ENCODE results near the gene MAPRE3.

MAPRE3 gene

GRCh38 chr2:26941486-26941885 is 29.0 kb upstream of the MAPRE3 start:
- TF ChIP-seq CTCF (IDR thresholded peaks at IDR 0.05; ENCODE audit: low read depth, low read length): no peak
- no peak for DNase-seq (ENCODE audit: extremely low read depth, low read depth)

- no peak for DNase-seq (ENCODE audit: extremely low read depth, low read depth)
- peak; percentile 67 for TF ChIP-seq CTCF (IDR thresholded peaks at IDR 0.05; ENCODE audit: low read depth, low read length)
Measured at GRCh38 chr2:26942543-26943295, 27.7 kb upstream of the MAPRE3 start.

- TF ChIP-seq CTCF (IDR thresholded peaks at IDR 0.05; ENCODE audit: low read depth, low read length): no peak
- DNase-seq (ENCODE audit: extremely low read depth, low read depth): no peak
Measured at GRCh38 chr2:26945991-26946750, 24.3 kb upstream of the MAPRE3 start.

- no peak for DNase-seq (ENCODE audit: extremely low read depth, low read depth)
- no peak for TF ChIP-seq CTCF (IDR thresholded peaks at IDR 0.05; ENCODE audit: low read depth, low read length)
Measured at GRCh38 chr2:26946841-26947784, 23.3 kb upstream of the MAPRE3 start.

GRCh38 chr2:26948800-26949199 is 21.6 kb upstream of the MAPRE3 start:
- TF ChIP-seq CTCF (IDR thresholded peaks at IDR 0.05; ENCODE audit: low read depth, low read length): no peak
- DNase-seq (ENCODE audit: extremely low read depth, low read depth): no peak

GRCh38 chr2:26950246-26950645 is 20.2 kb upstream of the MAPRE3 start:
- DNase-seq (ENCODE audit: extremely low read depth, low read depth): no peak

More at GRCh38 chr2:26950246-26950645, 20.2 kb upstream of the MAPRE3 start:
- no peak for TF ChIP-seq CTCF (IDR thresholded peaks at IDR 0.05; ENCODE audit: low read depth, low read length)

Measured in AG09319 (cell line).